GM12891 (cell line): Measurements from ENCODE around the gene THSD4.

Source experiments
- POLR2A ChIP-seq: IDR thresholded peaks from 2 replicates; pipeline ENCODE4 v1.6.1; 2011; ENCODE audit warnings: low read depth, low read length, control low read depth
- POLR2AphosphoS5 ChIP-seq: IDR thresholded peaks from 2 replicates; pipeline ENCODE4 v1.6.1; 2011; ENCODE audit warnings: low read depth, low read length, control low read depth
- SPI1 ChIP-seq: IDR thresholded peaks from 2 replicates; pipeline ENCODE4 v1.6.1; 2011; ENCODE audit warnings: low read depth, low read length, control low read depth

DNA sequence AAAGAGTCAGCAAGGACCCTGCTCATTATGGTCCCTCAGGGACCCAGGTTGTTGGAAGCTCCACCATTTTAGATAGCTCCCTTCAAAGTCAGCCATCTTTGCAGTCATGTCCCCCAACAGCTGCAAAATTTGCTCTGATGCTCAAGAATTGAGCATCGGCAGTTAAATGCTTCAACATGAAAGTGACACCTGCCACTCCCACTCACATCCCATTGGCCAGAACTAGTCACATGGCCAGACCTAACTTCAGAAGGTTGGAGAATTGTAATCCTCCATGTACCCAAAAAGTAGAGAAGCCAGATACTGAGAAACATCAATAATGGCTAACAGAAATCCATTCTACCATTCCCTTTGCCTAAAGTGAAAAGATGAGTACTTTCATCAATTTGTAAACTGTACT lies 523.6 kb downstream of the THSD4 start:
- TF ChIP-seq POLR2A (no peak), POLR2AphosphoS5 (no peak), SPI1 (no peak)
